Measurements from ENCODE around the gene MIDN.

Gene MIDN

DNA sequence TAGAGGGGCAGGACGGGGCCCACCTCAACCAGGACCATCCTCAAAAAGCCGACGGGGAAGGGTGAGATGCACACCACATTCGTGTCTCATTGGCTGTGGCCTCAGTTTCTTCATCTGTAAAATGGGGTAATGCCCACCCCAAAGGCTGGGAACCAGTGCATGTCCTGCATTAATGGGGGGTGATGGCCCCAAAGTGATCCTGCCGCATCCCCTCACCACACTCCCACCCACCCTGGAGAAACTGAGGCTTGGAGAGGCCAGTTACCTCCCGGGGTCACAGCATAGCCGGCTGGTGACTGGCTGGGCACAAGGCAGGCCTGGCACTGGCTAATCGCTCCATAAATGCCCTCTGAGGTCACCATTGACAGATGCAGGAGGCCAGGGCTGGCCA, 640 bp upstream of the MIDN start:
- POLR2A ChIA-PET: no interaction called here
- CTCF ChIA-PET: interaction anchor here (9.8 kb wide), 1 partner anchor 14 kb away, joined by 491 read pairs; the partner anchor contains the start of gene CIRBP
- no peak for DNase-seq (ENCODE audit: extremely low spot score)

DNA sequence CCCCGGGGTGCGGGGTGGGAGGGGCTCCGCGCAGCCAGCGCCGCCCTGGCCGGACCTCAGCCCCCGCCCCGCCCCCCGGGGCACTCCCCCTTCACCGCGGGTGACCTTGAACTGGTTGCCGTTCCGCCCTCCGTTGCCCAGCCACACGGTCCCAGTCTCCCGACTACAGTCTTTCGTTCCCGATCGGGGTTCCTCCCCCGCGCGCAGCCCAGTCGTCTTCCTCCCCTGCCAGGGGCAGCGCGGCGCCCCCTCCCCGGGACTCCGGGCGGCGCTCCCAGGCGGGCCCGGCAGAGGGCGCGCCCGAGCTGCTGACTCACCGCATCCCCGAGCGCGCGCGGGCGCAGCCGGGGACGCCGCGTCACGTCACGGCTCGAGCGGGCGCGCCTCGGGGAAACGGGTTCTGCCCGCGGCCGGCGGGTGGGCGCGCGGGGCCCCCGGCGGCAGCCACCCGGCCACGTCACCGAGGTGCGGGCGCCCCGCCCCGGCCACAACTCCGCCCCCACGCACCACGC, 459 bp downstream of the MIDN start:
- DNase-seq (ENCODE audit: extremely low spot score): peak; percentile 70
- ChIA-PET CTCF (interaction anchor here (0.6 to 1.0 kb wide), 4 partner anchors 14 to 135 kb away, joined by 3 to 9 read pairs (median 3); partner anchors contain the start of genes CIRBP and NDUFS7), POLR2A (interaction anchor here (0.6 to 0.7 kb wide), 2 partner anchors 18 to 20 kb away, joined by 3 to 4 read pairs; no protein-coding TSS in a partner anchor)
- TF ChIP-seq, protein P1, sequence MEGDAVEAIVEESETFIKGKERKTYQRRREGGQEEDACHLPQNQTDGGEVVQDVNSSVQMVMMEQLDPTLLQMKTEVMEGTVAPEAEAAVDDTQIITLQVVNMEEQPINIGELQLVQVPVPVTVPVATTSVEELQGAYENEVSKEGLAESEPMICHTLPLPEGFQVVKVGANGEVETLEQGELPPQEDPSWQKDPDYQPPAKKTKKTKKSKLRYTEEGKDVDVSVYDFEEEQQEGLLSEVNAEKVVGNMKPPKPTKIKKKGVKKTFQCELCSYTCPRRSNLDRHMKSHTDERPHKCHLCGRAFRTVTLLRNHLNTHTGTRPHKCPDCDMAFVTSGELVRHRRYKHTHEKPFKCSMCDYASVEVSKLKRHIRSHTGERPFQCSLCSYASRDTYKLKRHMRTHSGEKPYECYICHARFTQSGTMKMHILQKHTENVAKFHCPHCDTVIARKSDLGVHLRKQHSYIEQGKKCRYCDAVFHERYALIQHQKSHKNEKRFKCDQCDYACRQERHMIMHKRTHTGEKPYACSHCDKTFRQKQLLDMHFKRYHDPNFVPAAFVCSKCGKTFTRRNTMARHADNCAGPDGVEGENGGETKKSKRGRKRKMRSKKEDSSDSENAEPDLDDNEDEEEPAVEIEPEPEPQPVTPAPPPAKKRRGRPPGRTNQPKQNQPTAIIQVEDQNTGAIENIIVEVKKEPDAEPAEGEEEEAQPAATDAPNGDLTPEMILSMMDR (IDR thresholded peaks at IDR 0.05; ENCODE audit: control extremely low read depth, extremely low read depth, low read depth, missing control alignments): peak; percentile 80

More for the DNA sequence above, 640 bp upstream of the MIDN start:
- TF ChIP-seq, protein P1 (IDR thresholded peaks at IDR 0.05; ENCODE audit: control extremely low read depth, extremely low read depth, low read depth, missing control alignments): no peak

DNA sequence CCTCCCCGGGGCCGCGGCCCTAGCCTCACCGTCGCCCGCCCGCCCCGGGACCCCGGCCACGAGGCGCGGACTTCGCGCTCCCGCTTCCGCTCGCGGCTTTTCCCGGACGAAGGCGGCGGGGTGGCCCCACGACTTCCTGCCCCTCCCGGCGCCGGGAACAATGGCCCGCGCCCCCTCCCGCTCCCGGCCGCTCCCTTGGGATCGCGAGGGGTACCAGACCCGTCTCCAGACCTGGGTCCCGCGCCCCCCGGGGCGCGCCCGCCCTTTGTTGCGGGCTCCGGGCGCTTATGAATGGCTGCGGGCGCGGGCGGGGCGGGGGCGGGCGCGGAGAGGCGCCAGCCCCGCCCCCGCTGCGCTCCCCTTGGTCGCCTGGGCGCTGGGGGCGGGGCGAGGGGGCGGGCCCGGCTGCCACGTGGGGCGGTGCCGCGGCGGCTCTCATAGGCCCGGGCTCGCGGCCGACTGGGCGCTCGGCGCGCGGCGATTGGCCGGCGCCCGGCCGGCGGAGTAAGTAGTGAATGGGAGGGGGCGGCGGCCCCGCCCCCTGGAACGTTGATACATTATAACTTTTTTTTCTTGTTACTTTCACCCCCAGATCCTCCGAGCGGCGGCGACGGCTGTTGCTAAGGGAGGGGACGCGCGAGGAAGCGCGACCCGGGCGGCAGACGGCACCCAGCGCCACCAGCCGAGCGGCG, 1.1 kb downstream of the MIDN start:
- TF ChIP-seq, protein P1 (IDR thresholded peaks at IDR 0.05; ENCODE audit: control extremely low read depth, extremely low read depth, low read depth, missing control alignments): no peak
- CTCF ChIA-PET: interaction anchor here (0.6 to 1.0 kb wide), 4 partner anchors 13 to 134 kb away, joined by 3 to 9 read pairs (median 3); partner anchors contain the start of genes CIRBP and NDUFS7
- DNase-seq (ENCODE audit: extremely low spot score): peak; percentile 94
- POLR2A ChIA-PET: no interaction called here

DNA sequence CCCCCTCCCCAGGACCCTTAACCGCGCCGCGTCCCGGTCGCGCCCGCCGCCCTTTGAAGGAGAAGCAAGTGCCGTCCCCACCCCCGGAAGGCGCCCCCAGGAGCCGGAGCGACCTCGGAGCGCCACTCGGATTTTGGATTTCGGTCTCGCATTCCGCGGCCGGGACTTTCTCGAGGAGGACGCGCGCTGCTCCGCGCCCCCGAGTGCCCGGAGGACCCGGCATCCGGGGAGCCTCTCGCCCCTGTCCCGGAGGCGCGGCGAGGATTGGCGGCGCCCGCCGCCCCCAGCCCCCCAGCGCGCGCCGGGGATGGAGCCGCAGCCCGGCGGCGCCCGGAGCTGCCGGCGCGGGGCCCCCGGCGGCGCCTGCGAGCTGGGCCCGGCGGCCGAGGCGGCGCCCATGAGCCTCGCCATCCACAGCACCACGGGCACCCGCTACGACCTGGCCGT, 1.6 kb downstream of the MIDN start:
- CTCF ChIA-PET: no interaction called here
- TF ChIP-seq, protein P1 (IDR thresholded peaks at IDR 0.05; ENCODE audit: control extremely low read depth, extremely low read depth, low read depth, missing control alignments): no peak
- POLR2A ChIA-PET: no interaction called here
- no peak for DNase-seq (ENCODE audit: extremely low spot score)

DNA sequence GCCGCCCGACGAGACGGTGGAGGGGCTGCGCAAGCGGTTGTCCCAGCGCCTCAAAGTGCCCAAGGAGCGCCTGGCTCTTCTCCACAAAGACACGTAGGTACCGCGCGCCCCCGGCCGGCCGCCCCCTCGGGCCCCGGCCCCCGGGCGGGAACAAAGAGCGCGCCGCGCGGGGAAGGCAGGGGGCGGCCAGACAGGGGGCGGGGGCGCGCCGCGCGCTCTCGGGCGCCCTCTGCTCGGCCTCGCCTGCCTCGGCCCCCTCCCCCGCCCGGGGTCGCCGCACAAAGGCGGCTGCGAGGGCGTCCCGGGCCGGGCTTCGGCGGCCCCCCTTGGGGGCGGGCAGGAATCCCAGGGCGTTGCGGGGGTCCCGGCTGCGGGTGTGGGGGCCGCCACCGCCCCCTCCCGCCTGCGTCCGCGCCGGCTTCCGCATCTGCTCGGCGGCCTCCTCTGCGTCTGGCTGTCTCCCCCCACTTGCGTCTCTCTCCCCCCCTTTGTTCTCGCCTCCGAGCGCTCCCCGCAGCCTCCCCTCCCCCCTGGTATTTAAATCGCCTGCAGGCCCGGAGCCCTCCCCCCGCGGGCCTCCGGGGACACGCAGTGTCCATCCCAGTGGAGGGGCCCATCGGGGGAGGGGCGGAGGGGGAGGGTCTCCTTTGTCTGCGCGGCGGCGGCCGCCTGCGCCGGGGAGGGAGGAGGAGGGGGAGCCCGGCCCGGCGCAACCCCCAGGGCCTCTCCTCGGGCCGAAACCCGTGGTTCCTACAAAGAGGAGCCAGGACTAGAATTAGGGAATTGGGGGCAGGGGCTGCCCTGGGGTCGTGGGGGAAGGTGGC, 2.3 kb downstream of the MIDN start:
- CTCF ChIA-PET: interaction anchor here (3.3 kb wide), 1 partner anchor 16 kb away, joined by 28 read pairs; no protein-coding TSS in a partner anchor
- DNase-seq (ENCODE audit: extremely low spot score): no peak
- TF ChIP-seq, protein P1 (IDR thresholded peaks at IDR 0.05; ENCODE audit: control extremely low read depth, extremely low read depth, low read depth, missing control alignments): no peak
- POLR2A ChIA-PET: interaction anchor here (2.7 kb wide), 1 partner anchor 19 kb away, joined by 18 read pairs; the partner anchor contains the start of gene CIRBP

Data from GM10248 (cell line).